ENCODE measurements around the gene SLC32A1. TPM values are rescaled to one million over a fixed set of nuclear protein-coding genes. Genes with fewer than 3 reads are reported as not detected.

Gene SLC32A1
- total RNA-seq, 1 donor from 2014 or later, result not detected

- Histone ChIP-seq H3K27ac (replicated peaks) (no peak overlapping the region), H3K9me3 (replicated peaks) (no peaks in the 10 kb centered on the region), H3K4me1 (peaks cover 20% of the 10 kb centered on the region), H3K36me3 (peaks cover 36% of the 10 kb centered on the region), H3K4me3 (no peak overlapping the region), H3K27me3 (ENCODE audit: low read depth) (no peaks in the 10 kb centered on the region)
- TF ChIP-seq CTCF (IDR thresholded peaks at IDR 0.05; ENCODE audit: borderline replicate concordance), result peak; percentile 74
- intact Hi-C loops (cut with micrococcal nuclease), result no loop called here
- no peak for DNase-seq
Measured at GRCh38 chr20:38751360-38751976, 27.2 kb downstream of the SLC32A1 start.

- Histone ChIP-seq H3K4me3 (no peak overlapping the region), H3K36me3 (peaks cover 42% of the 10 kb centered on the region), H3K9me3 (replicated peaks) (no peaks in the 10 kb centered on the region), H3K4me1 (peaks cover 23% of the 10 kb centered on the region), H3K27ac (replicated peaks) (no peak overlapping the region), H3K27me3 (ENCODE audit: low read depth) (no peaks in the 10 kb centered on the region)
- TF ChIP-seq CTCF (IDR thresholded peaks at IDR 0.05; ENCODE audit: borderline replicate concordance), result no peak
- intact Hi-C loops (cut with micrococcal nuclease), result no loop called here
- DNase-seq, result no peak
Measured at GRCh38 chr20:38752029-38752428, 27.7 kb downstream of the SLC32A1 start.

GRCh38 chr20:38754924-38755323 lies 30.6 kb downstream of the SLC32A1 start:
- intact Hi-C loops (cut with micrococcal nuclease), result no loop called here

GRCh38 chr20:38755324-38755910 lies 31.1 kb downstream of the SLC32A1 start:
- no peak overlapping the region for H3K4me3 ChIP-seq
- H3K9me3 ChIP-seq (replicated peaks), result no peaks in the 10 kb centered on the region
- no peak for TF ChIP-seq CTCF (IDR thresholded peaks at IDR 0.05; ENCODE audit: borderline replicate concordance)
- H3K27ac ChIP-seq (replicated peaks), result no peak overlapping the region
- peaks cover 74% of the 10 kb centered on the region for H3K36me3 ChIP-seq
- H3K27me3 ChIP-seq (ENCODE audit: low read depth), result no peaks in the 10 kb centered on the region
- H3K4me1 ChIP-seq, result peaks cover 11% of the 10 kb centered on the region
- intact Hi-C loops (cut with micrococcal nuclease), result no loop called here
- DNase-seq, result no peak

More at GRCh38 chr20:38754924-38755323, 30.6 kb downstream of the SLC32A1 start:
- Histone ChIP-seq H3K4me1 (peaks cover 11% of the 10 kb centered on the region), H3K27me3 (ENCODE audit: low read depth) (no peaks in the 10 kb centered on the region), H3K36me3 (peaks cover 69% of the 10 kb centered on the region), H3K9me3 (replicated peaks) (no peaks in the 10 kb centered on the region), H3K27ac (replicated peaks) (no peak overlapping the region), H3K4me3 (no peak overlapping the region)
- DNase-seq, result no peak
- TF ChIP-seq CTCF (IDR thresholded peaks at IDR 0.05; ENCODE audit: borderline replicate concordance), result no peak

- no peaks in the 10 kb centered on the region for H3K27me3 ChIP-seq (ENCODE audit: low read depth)
- H3K27ac ChIP-seq (replicated peaks), result peak overlapping the region; percentile 58
- H3K4me1 ChIP-seq, result peaks cover 11% of the 10 kb centered on the region
- TF ChIP-seq CTCF (IDR thresholded peaks at IDR 0.05; ENCODE audit: borderline replicate concordance), result no peak
- no peak for DNase-seq
- H3K4me3 ChIP-seq, result no peak overlapping the region
- intact Hi-C loops (cut with micrococcal nuclease), result no loop called here
- H3K36me3 ChIP-seq, result peaks cover 89% of the 10 kb centered on the region
- H3K9me3 ChIP-seq (replicated peaks), result no peaks in the 10 kb centered on the region
Measured at GRCh38 chr20:38757145-38757775, 33.0 kb downstream of the SLC32A1 start.

Data from left ventricle myocardium inferior (tissue), 1 donor.